Endothelial cell (in vitro differentiated cells): ENCODE measurements around the gene DCUN1D3. TPM values are rescaled to one million over a fixed set of nuclear protein-coding genes. Genes with fewer than 3 reads are reported as not detected.

ENCODE experiments used
- DNase-seq: peaks from one replicate; pipeline ENCODE4 v3.0.0; 2021; ENCODE audit warnings: low spot score
- H3K27ac Mint-ChIP-seq: one replicate; pipeline ENCODE4 v1.8.0; 2021; ENCODE audit warnings: mixed read lengths, inconsistent platforms; ENCODE audit not compliant: unreplicated experiment
- H3K27me3 Mint-ChIP-seq: one replicate; pipeline ENCODE4 v1.8.0; 2021; ENCODE audit warnings: mild to moderate bottlenecking, moderate library complexity, mixed read lengths, inconsistent platforms; ENCODE audit not compliant: unreplicated experiment
- H3K36me3 Mint-ChIP-seq: one replicate; pipeline ENCODE4 v1.8.0; 2021; ENCODE audit warnings: mild to moderate bottlenecking, low read depth, mixed read lengths, inconsistent platforms; ENCODE audit not compliant: unreplicated experiment
- H3K4me1 Mint-ChIP-seq: one replicate; pipeline ENCODE4 v1.8.0; 2021; ENCODE audit warnings: mild to moderate bottlenecking, mixed read lengths, inconsistent platforms; ENCODE audit not compliant: unreplicated experiment
- H3K4me3 Mint-ChIP-seq: one replicate; pipeline ENCODE4 v1.8.0; 2021; ENCODE audit warnings: mild to moderate bottlenecking, mixed read lengths, inconsistent platforms; ENCODE audit not compliant: unreplicated experiment
- H3K9me3 Mint-ChIP-seq: one replicate; pipeline ENCODE4 v1.8.0; 2021; ENCODE audit warnings: mixed read lengths, inconsistent platforms; ENCODE audit not compliant: unreplicated experiment
- total RNA-seq: library from RNA; stranded (reverse); fragmentation: NEBNext Ultra II Directional; extraction: Animal tissue kit (Norgen Biotek cat#: 25700); gene quantifications from one replicate; pipeline ENCODE4 v1.2.1, GENCODE V29; 2021; ENCODE audit not compliant: unreplicated experiment
- TF ChIP-seq, protein P1 (sequence below): fragments of 200-600 bp; sonication (generic); IDR thresholded peaks from one replicate; pipeline ENCODE4 v1.5.0; 2021; ENCODE audit warnings: antibody characterized with exemption; ENCODE audit not compliant: unreplicated experiment

DCUN1D3 gene
- total RNA-seq, 1 donor from 2014 or later: 17.2 TPM

DNA sequence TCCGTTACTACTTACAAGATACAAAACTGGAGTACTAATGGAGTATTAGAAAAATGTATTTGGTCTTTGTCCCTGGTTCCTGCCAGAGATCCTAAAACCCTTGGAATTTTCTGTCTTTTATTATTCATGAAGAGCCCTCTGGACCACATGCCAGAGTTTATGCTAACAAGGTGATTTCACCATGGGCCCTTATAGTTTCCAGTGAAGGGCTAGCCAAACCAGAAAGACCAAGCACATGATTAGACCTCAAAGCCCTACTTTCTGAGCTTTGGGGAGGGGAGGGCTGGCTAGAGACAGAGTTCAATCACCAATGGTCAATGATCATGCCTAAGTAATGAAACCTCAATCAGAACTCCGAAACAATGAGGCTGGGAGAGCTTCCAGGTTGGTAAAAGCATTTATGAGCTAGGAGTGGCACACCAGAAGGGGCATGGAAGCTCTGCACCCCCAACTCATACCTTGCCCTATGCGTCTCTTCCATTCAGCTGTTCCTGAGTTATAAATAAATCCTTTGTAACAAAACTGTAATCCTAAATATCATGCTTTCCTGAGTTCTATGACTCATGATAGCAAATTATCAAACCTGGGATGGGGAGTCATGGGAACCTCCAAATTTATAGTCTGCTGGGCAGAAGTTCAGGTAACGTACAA lies 10.4 kb downstream of the DCUN1D3 start:
- TF ChIP-seq, protein P1, sequence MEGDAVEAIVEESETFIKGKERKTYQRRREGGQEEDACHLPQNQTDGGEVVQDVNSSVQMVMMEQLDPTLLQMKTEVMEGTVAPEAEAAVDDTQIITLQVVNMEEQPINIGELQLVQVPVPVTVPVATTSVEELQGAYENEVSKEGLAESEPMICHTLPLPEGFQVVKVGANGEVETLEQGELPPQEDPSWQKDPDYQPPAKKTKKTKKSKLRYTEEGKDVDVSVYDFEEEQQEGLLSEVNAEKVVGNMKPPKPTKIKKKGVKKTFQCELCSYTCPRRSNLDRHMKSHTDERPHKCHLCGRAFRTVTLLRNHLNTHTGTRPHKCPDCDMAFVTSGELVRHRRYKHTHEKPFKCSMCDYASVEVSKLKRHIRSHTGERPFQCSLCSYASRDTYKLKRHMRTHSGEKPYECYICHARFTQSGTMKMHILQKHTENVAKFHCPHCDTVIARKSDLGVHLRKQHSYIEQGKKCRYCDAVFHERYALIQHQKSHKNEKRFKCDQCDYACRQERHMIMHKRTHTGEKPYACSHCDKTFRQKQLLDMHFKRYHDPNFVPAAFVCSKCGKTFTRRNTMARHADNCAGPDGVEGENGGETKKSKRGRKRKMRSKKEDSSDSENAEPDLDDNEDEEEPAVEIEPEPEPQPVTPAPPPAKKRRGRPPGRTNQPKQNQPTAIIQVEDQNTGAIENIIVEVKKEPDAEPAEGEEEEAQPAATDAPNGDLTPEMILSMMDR: no peak
- peaks cover 6% of the 10 kb centered on the region for H3K36me3 Mint-ChIP-seq
- no peak for DNase-seq
- no peaks in the 10 kb centered on the region for H3K9me3 Mint-ChIP-seq
- H3K4me1 Mint-ChIP-seq: peaks cover 6% of the 10 kb centered on the region
- peaks cover 1% of the 10 kb centered on the region for H3K27me3 Mint-ChIP-seq
- H3K27ac Mint-ChIP-seq: no peak overlapping the region
- no peak overlapping the region for H3K4me3 Mint-ChIP-seq

DNA sequence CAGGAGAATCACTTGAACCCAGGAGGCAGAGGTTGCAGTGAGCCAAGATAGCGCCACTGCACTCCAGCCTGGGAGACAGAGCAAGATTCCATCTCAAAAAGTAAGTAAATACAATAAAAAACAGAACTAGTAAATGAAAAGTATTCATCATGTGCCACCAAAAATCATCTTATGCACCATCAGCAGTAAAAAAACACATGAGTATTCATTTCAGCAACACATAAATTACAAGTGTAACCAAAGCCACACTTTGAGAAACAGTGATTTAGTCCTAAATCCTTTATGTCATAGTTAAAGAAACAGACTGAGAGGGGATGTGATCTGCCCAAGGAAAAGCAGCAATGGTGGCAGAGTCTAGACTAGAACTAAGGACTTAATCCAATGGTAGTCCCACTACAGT lies 13.0 kb downstream of the DCUN1D3 start:
- TF ChIP-seq, protein P1: no peak
- Mint-ChIP-seq H3K4me1 (peaks cover 3% of the 10 kb centered on the region), H3K27ac (no peak overlapping the region), H3K4me3 (no peak overlapping the region), H3K27me3 (peaks cover 1% of the 10 kb centered on the region), H3K36me3 (peaks cover 4% of the 10 kb centered on the region), H3K9me3 (no peaks in the 10 kb centered on the region)
- DNase-seq: no peak

DNA sequence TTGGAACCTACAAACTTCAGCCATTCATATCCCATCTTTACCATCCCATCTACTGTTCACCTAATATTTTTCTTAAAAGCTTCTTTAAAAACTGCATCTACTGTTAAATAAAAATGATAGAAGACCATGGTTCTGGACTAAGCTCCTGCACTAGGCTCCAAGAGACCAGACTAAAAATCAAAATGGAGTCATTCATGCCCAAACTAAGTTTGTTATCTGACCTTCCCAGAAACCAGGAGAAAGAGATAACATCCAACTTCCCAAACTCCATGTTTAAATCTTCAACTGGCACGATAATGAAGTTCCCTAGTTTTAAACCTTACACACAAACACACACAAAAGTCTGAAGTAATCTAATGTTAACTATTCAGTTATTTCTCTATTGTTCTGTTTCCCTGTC lies 13.8 kb downstream of the DCUN1D3 start:
- H3K36me3 Mint-ChIP-seq: no peaks in the 10 kb centered on the region
- H3K9me3 Mint-ChIP-seq: no peaks in the 10 kb centered on the region
- no peak overlapping the region for H3K27ac Mint-ChIP-seq
- no peak overlapping the region for H3K4me3 Mint-ChIP-seq
- H3K4me1 Mint-ChIP-seq: peaks cover 8% of the 10 kb centered on the region
- peaks cover 1% of the 10 kb centered on the region for H3K27me3 Mint-ChIP-seq
- TF ChIP-seq, protein P1: no peak
- DNase-seq: no peak

DNA sequence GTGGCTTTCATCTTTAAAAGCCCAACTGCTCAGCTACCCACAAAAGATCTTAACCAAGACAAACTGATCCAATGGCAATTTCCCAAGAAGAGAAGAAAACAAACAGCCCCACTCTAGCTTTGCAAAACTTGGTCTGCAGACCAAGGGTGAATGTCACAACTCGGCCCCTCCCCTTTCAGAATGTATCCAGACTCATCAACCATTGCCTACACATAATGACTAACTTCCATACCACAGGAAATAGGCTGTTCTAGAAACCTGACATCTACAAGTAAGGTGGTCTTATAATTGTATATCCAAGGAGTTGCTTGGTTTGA lies 16.0 kb downstream of the DCUN1D3 start:
- peaks cover 9% of the 10 kb centered on the region for H3K4me1 Mint-ChIP-seq
- H3K9me3 Mint-ChIP-seq: no peaks in the 10 kb centered on the region
- no peak overlapping the region for H3K4me3 Mint-ChIP-seq
- no peak for DNase-seq
- TF ChIP-seq, protein P1: no peak
- no peaks in the 10 kb centered on the region for H3K27me3 Mint-ChIP-seq
- H3K36me3 Mint-ChIP-seq: no peaks in the 10 kb centered on the region
- H3K27ac Mint-ChIP-seq: no peak overlapping the region

DNA sequence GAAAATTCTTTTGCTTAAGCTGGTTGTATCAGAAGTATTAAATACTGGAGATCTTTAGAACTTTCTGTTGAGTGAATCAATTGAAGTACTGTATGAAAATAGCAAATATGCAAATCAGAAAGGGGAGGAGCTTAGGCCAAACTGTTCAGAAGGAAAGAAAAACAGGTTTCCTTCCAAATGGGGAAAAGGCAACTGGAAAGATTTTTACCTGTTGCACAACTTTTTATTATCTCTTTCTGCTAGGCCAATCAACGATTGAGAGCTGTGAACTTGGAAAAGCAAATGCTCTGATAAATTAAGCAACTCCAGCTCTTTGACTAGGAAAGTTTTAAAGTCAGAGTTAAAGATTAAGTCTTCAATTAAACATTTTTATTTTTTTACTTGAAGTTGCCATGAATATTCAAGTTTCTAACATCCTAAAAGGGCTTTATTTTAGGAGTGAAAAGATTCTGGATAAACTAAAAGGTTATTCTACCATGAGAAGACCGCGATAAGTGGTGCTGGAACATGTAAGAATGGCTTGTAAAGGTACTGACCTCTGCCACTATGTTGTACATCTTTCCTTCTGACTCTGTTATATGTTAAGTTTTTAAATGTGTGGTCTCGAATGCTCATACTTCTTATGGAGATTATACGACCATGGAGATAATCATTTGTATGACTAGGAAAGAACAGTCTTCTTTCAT lies 16.5 kb downstream of the DCUN1D3 start:
- Mint-ChIP-seq H3K27ac (no peak overlapping the region), H3K4me3 (no peak overlapping the region), H3K4me1 (peaks cover 9% of the 10 kb centered on the region), H3K9me3 (no peaks in the 10 kb centered on the region), H3K36me3 (no peaks in the 10 kb centered on the region), H3K27me3 (no peaks in the 10 kb centered on the region)
- TF ChIP-seq, protein P1: no peak
- DNase-seq: no peak
